ENCODE data around the gene ACTL10. TPM values are rescaled to one million over a fixed set of nuclear protein-coding genes. Genes with fewer than 3 reads are reported as not detected.

The ACTL10 gene
- total and polyA plus RNA-seq, 2 donors from 2014 or later, result 1.7 to 3.0 TPM

- no peaks in the 10 kb centered on the region for H3K9me3 ChIP-seq (ENCODE audit: control insufficient read depth in 2 of 3, insufficient read depth in 1 of 3, low read length in 3 of 3)
- peak in 1 of 5 donors; percentile 74 for DNase-seq
Measured at GRCh38 chr20:33673410-33674293, 6.9 kb downstream of the ACTL10 start.

DNA sequence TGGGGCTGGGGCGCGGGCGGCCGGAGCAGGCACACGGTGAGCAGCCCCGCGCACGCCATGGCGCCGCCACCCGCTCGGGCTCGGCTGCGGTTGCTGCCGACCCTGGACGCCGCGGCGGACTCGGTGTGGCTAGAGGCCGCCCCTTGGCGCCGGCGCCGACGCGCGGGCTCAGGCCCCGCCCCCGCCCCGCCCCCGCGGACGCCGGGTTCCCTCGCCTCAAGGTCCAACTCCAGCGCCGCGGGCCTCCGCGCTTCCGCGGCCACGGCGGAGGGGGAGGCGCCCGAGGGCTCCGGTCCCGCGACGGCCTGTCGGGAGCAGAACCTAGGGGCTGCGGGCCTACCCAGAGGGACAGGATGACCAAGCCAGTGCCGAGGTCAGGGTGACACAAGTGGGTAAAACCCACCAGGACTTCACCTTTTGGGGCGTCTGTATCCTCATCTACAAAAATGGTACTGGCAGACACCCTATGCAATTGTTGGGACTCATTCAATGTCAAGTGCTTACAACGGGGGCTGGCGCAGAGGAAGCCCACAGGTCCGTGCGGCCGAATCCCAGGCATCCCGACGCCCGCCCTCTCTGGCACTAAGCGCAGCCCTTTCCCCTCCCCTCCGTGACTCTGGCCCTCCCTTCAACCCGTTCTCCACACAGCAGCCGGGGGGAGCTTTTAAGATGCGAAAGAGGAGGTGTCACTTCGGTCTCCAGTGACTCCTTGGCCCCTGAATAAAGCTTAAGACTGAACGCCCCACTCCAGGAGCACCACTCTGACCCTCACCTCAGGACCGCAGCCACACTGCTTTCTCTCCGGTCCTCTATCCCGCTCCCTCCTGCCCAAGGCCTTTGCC, 7.8 kb downstream of the ACTL10 start, which contains the start of gene NECAB3:
NECAB3 (minus strand) TSS at position 135 of the 842 bp plus-strand sequence; CDS start at position 59, 76 bp downstream.
- peaks cover 0 to 23% (median 0%) of the 10 kb centered on the region in 3 donors for H3K4me1 ChIP-seq (ENCODE audit: control insufficient read depth in 2 of 3, insufficient read depth in 2 of 3, low read depth in 1 of 3, low read length in 3 of 3)
- FAIRE-seq, result no peak
- peak; percentile 84 to 92 (median 90) for DNase-seq

More at GRCh38 chr20:33673410-33674293, 6.9 kb downstream of the ACTL10 start:
- TF ChIP-seq, protein P1, sequence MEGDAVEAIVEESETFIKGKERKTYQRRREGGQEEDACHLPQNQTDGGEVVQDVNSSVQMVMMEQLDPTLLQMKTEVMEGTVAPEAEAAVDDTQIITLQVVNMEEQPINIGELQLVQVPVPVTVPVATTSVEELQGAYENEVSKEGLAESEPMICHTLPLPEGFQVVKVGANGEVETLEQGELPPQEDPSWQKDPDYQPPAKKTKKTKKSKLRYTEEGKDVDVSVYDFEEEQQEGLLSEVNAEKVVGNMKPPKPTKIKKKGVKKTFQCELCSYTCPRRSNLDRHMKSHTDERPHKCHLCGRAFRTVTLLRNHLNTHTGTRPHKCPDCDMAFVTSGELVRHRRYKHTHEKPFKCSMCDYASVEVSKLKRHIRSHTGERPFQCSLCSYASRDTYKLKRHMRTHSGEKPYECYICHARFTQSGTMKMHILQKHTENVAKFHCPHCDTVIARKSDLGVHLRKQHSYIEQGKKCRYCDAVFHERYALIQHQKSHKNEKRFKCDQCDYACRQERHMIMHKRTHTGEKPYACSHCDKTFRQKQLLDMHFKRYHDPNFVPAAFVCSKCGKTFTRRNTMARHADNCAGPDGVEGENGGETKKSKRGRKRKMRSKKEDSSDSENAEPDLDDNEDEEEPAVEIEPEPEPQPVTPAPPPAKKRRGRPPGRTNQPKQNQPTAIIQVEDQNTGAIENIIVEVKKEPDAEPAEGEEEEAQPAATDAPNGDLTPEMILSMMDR (IDR thresholded peaks at IDR 0.05; ENCODE audit: borderline replicate concordance, extremely low read depth, insufficient read depth), result no peak
- H3K9ac ChIP-seq (ENCODE audit: low read length in 3 of 3), result peak overlapping the region in 2 of 3 donors; percentile 67 to 77
- H3K27me3 ChIP-seq (ENCODE audit: control insufficient read depth, insufficient read depth, low read length), result no peaks in the 10 kb centered on the region
- intact Hi-C loops (cut with DNase I), result no loop called here
- H3K4me3 ChIP-seq (ENCODE audit: low read length in 3 of 3), result peak overlapping the region; percentile 50 to 84 (median 82)
- H3K4me1 ChIP-seq (ENCODE audit: control insufficient read depth in 2 of 3, insufficient read depth in 2 of 3, low read depth in 1 of 3, low read length in 3 of 3), result peaks cover 0 to 23% (median 0%) of the 10 kb centered on the region in 3 donors
- H3K36me3 ChIP-seq (ENCODE audit: control insufficient read depth in 2 of 3, insufficient read depth in 3 of 3, low read length in 3 of 3), result peaks cover 0 to 4% (median 0%) of the 10 kb centered on the region in 3 donors
- peak overlapping the region in 1 of 2 donors; percentile 43 for H3K27ac ChIP-seq (ENCODE audit: low read depth in 2 of 2, low read length in 2 of 2)
- no peak for FAIRE-seq

GRCh38 chr20:33675136-33675959, 8.6 kb downstream of the ACTL10 start:
- no peaks in the 10 kb centered on the region for H3K9me3 ChIP-seq (ENCODE audit: control insufficient read depth in 2 of 3, insufficient read depth in 1 of 3, low read length in 3 of 3)
- H3K27ac ChIP-seq (ENCODE audit: low read depth in 2 of 2, low read length in 2 of 2), result peak overlapping the region in 1 of 2 donors; percentile 79
- intact Hi-C loops (cut with DNase I), result no loop called here
- peaks cover 0 to 23% (median 0%) of the 10 kb centered on the region in 3 donors for H3K4me1 ChIP-seq (ENCODE audit: control insufficient read depth in 2 of 3, insufficient read depth in 2 of 3, low read depth in 1 of 3, low read length in 3 of 3)
- FAIRE-seq (no peak), DNase-seq (peak in 2 of 5 donors; percentile 53 to 67)
- H3K4me3 ChIP-seq (ENCODE audit: low read length in 3 of 3), result peak overlapping the region; percentile 61 to 81 (median 73)
- no peaks in the 10 kb centered on the region for H3K36me3 ChIP-seq (ENCODE audit: control insufficient read depth in 2 of 3, insufficient read depth in 3 of 3, low read length in 3 of 3)
- no peaks in the 10 kb centered on the region for H3K27me3 ChIP-seq (ENCODE audit: control insufficient read depth, insufficient read depth, low read length)
- peak overlapping the region; percentile 15 to 77 (median 20) for H3K9ac ChIP-seq (ENCODE audit: low read length in 3 of 3)
- TF ChIP-seq, protein P1 (IDR thresholded peaks at IDR 0.05; ENCODE audit: borderline replicate concordance, extremely low read depth, insufficient read depth), result no peak

More for the DNA sequence above, 7.8 kb downstream of the ACTL10 start, which contains the start of gene NECAB3:
- Histone ChIP-seq H3K9me3 (ENCODE audit: control insufficient read depth in 2 of 3, insufficient read depth in 1 of 3, low read length in 3 of 3) (no peaks in the 10 kb centered on the region), H3K4me3 (ENCODE audit: low read length in 3 of 3) (peak within 1 kb of the TSS; percentile 61 to 84 (median 82)), H3K27ac (ENCODE audit: low read depth in 2 of 2, low read length in 2 of 2) (peak within 1 kb of the TSS; percentile 63 to 79), H3K27me3 (ENCODE audit: control insufficient read depth, insufficient read depth, low read length) (no peaks in the 10 kb centered on the region), H3K36me3 (ENCODE audit: control insufficient read depth in 2 of 3, insufficient read depth in 3 of 3, low read length in 3 of 3) (no peaks in the 10 kb centered on the region), H3K9ac (ENCODE audit: low read length in 3 of 3) (peak within 1 kb of the TSS; percentile 20 to 86 (median 77))
- TF ChIP-seq, protein P1 (IDR thresholded peaks at IDR 0.05; ENCODE audit: borderline replicate concordance, extremely low read depth, insufficient read depth), result no peak
- intact Hi-C loops (cut with DNase I), result no loop called here

All from kidney (tissue), 14 donors.